A673 (cell line): ENCODE measurements around the gene TBL1X. TPM values are rescaled to one million over a fixed set of nuclear protein-coding genes. Genes with fewer than 3 reads are reported as not detected.

Experiments
- BruUV-seq: library from RNA; stranded (reverse); fragments of 400-500 nt; replicated peaks from 2 replicates; lab custom pipeline; 2021; lab: Mats Ljungman, UMichigan
- CTCF ChIA-PET: fragments of 300-600 bp; sonication (Branson Sonifier 250); formaldehyde crosslinking; loops from one replicate; lab custom pipeline; 2022; ENCODE audit warnings: antibody characterized with exemption; lab: Charles Lee
- POLR2A ChIA-PET: fragments of 300-600 bp; sonication (Branson Sonifier 250); formaldehyde crosslinking; loops from one replicate; lab custom pipeline; 2022; ENCODE audit warnings: antibody characterized with exemption; ENCODE audit not compliant: low non-redundant PET; lab: Charles Lee
- DNase-seq: peaks from one replicate; pipeline ENCODE4 v3.0.0-alpha.2; 2015; ENCODE audit warnings: low spot score
- H3K27ac ChIP-seq: fragments of 200-600 bp; sonication (generic); 2 replicates; pipeline ENCODE4 v1.5.1; 2016; ENCODE audit warnings: mixed run types, low read depth, mild to moderate bottlenecking, mixed read lengths, antibody characterized with exemption, low read length; ENCODE audit not compliant: poor library complexity, severe bottlenecking
- H3K27me3 ChIP-seq: fragments of 200-600 bp; sonication (generic); replicated peaks from 2 replicates; pipeline ENCODE4 v1.6.1; 2017; ENCODE audit warnings: mixed run types, low read depth, mild to moderate bottlenecking, mixed read lengths, antibody characterized with exemption, low read length; ENCODE audit not compliant: insufficient read depth, poor library complexity
- H3K36me3 ChIP-seq: fragments of 200-600 bp; sonication (generic); 2 replicates; pipeline ENCODE4 v1.6.1; 2016; ENCODE audit warnings: mixed run types, mild to moderate bottlenecking, mixed read lengths, antibody characterized with exemption, low read length; ENCODE audit not compliant: insufficient read depth, poor library complexity, severe bottlenecking
- H3K4me1 ChIP-seq: fragments of 200-600 bp; sonication (generic); 2 replicates; pipeline ENCODE4 v1.6.1; 2017; ENCODE audit warnings: mixed run types, mild to moderate bottlenecking, mixed read lengths, antibody characterized with exemption, low read length; ENCODE audit not compliant: insufficient read depth, poor library complexity, severe bottlenecking
- H3K4me3 ChIP-seq: fragments of 200-600 bp; sonication (generic); 2 replicates; pipeline ENCODE4 v1.5.1; 2016; ENCODE audit warnings: low read depth, mixed run types, mild to moderate bottlenecking, mixed read lengths, low read length; ENCODE audit not compliant: poor library complexity, severe bottlenecking
- H3K9me3 ChIP-seq: fragments of 200-600 bp; sonication (generic); 2 replicates; pipeline ENCODE4 v1.6.1; 2016; ENCODE audit warnings: mixed run types, low read depth, mild to moderate bottlenecking, mixed read lengths, antibody characterized with exemption, low read length; ENCODE audit not compliant: poor library complexity, severe bottlenecking
- CTCF ChIP-seq: fragments of 300-800, 200-600 bp; sonication (generic); conservative IDR thresholded peaks from 2 replicates; pipeline ENCODE4 v1.5.1; 2017; ENCODE audit warnings: low read depth, mild to moderate bottlenecking, antibody characterized with exemption, low read length, moderate library complexity, mixed read lengths
- EZH2 ChIP-seq: fragments of 200-600 bp; sonication (generic); IDR thresholded peaks from 2 replicates; pipeline ENCODE4 v1.6.1; 2017; ENCODE audit warnings: borderline replicate concordance, low read depth, mild to moderate bottlenecking, mixed read lengths, antibody characterized with exemption, low read length; ENCODE audit not compliant: poor library complexity, severe bottlenecking
- intact Hi-C: fragments of 100-400 bp; cut with micrococcal nuclease; formaldehyde crosslinking; loops from one replicate; pipeline ENCODE4 v1.10.0; 2022; ENCODE audit not compliant: unreplicated experiment
- total RNA-seq: library from RNA; stranded (reverse); gene quantifications from 2 replicates; pipeline ENCODE4 v1.2.3, GENCODE V29; 2021

Gene TBL1X
- total RNA-seq, 1 experiment from 2014 or later, result 26.9 TPM

- no peak for DNase-seq
- BruUV-seq, result no TSS peak
- intact Hi-C loops, result no loop called here
- CTCF ChIA-PET, result no interaction called here
- H3K9me3 ChIP-seq, result peaks cover 12% of the 10 kb centered on the region
- TF ChIP-seq EZH2 (no peak), CTCF (no peak)
- no peaks in the 10 kb centered on the region for H3K36me3 ChIP-seq
- H3K27me3 ChIP-seq, result no peaks in the 10 kb centered on the region
- H3K4me1 ChIP-seq, result no peaks in the 10 kb centered on the region
- POLR2A ChIA-PET, result no interaction called here
- H3K4me3 ChIP-seq, result no peak overlapping the region
- H3K27ac ChIP-seq, result no peak overlapping the region
These were observed 265.9 kb downstream of the TBL1X start for GRCh38 chrX:9730752-9731151.

- TF ChIP-seq CTCF, result no peak
- peak; percentile 17 for DNase-seq
- Histone ChIP-seq H3K9me3 (no peaks in the 10 kb centered on the region), H3K4me1 (no peaks in the 10 kb centered on the region), H3K27me3 (no peaks in the 10 kb centered on the region), H3K27ac (no peak overlapping the region), H3K4me3 (no peak overlapping the region), H3K36me3 (no peaks in the 10 kb centered on the region)
- no TSS peak for BruUV-seq
- ChIA-PET POLR2A (no interaction called here), CTCF (no interaction called here)
- intact Hi-C loops, result no loop called here
These were observed 272.5 kb downstream of the TBL1X start for GRCh38 chrX:9737363-9737762.

GRCh38 chrX:9738151-9738550 is 273.3 kb downstream of the TBL1X start:
- DNase-seq, result no peak
- H3K36me3 ChIP-seq, result no peaks in the 10 kb centered on the region
- no peaks in the 10 kb centered on the region for H3K27me3 ChIP-seq
- no peaks in the 10 kb centered on the region for H3K9me3 ChIP-seq
- no peaks in the 10 kb centered on the region for H3K4me1 ChIP-seq
- no peak overlapping the region for H3K27ac ChIP-seq
- intact Hi-C loops, result no loop called here
- ChIA-PET CTCF (no interaction called here), POLR2A (no interaction called here)
- no TSS peak for BruUV-seq
- TF ChIP-seq CTCF (no peak), EZH2 (no peak)
- no peak overlapping the region for H3K4me3 ChIP-seq
